ENCODE measurements around the gene STK32A.

Gene STK32A

GRCh38 chr5:147305147-147305546, 70.3 kb downstream of the STK32A start:
- TF ChIP-seq, protein P1, sequence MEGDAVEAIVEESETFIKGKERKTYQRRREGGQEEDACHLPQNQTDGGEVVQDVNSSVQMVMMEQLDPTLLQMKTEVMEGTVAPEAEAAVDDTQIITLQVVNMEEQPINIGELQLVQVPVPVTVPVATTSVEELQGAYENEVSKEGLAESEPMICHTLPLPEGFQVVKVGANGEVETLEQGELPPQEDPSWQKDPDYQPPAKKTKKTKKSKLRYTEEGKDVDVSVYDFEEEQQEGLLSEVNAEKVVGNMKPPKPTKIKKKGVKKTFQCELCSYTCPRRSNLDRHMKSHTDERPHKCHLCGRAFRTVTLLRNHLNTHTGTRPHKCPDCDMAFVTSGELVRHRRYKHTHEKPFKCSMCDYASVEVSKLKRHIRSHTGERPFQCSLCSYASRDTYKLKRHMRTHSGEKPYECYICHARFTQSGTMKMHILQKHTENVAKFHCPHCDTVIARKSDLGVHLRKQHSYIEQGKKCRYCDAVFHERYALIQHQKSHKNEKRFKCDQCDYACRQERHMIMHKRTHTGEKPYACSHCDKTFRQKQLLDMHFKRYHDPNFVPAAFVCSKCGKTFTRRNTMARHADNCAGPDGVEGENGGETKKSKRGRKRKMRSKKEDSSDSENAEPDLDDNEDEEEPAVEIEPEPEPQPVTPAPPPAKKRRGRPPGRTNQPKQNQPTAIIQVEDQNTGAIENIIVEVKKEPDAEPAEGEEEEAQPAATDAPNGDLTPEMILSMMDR (IDR thresholded peaks at IDR 0.05; ENCODE audit: unreplicated experiment in 3 of 3): no peak
- Mint-ChIP-seq H3K27me3 (ENCODE audit: low read depth) (no peaks in the 10 kb centered on the region), H3K36me3 (ENCODE audit: low read depth) (no peaks in the 10 kb centered on the region), H3K4me3 (no peak overlapping the region), H3K4me1 (no peaks in the 10 kb centered on the region), H3K9me3 (no peaks in the 10 kb centered on the region), H3K27ac (no peak overlapping the region)

- H3K36me3 Mint-ChIP-seq (ENCODE audit: low read depth): no peaks in the 10 kb centered on the region
- no peak overlapping the region for H3K27ac Mint-ChIP-seq
- no peak overlapping the region for H3K4me3 Mint-ChIP-seq
- H3K27me3 Mint-ChIP-seq (ENCODE audit: low read depth): no peaks in the 10 kb centered on the region
- no peaks in the 10 kb centered on the region for H3K9me3 Mint-ChIP-seq
- TF ChIP-seq, protein P1 (IDR thresholded peaks at IDR 0.05; ENCODE audit: unreplicated experiment in 3 of 3): no peak
- H3K4me1 Mint-ChIP-seq: no peaks in the 10 kb centered on the region
Measured at GRCh38 chr5:147306351-147306750, 71.5 kb downstream of the STK32A start.

DNA sequence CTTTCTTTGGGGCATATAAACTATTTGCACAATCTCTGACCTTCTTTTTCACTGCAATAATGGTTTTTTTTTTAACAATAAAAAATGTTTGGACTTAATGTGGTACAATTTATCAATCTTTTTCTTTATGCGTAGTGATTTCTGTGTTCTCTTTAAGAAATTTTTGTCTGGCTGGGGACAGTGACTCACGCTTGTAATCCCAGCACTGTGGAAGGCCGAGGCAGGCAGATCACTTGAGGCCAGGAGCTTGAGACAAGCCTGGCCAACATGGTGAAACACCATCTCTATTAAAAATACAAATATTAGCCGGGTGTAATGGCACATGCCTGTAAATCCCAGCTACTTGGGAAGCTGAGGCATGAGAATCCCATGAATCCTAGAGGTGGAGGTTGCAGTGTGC, 72.3 kb downstream of the STK32A start:
- Mint-ChIP-seq H3K27me3 (ENCODE audit: low read depth) (no peaks in the 10 kb centered on the region), H3K4me3 (no peak overlapping the region), H3K36me3 (ENCODE audit: low read depth) (no peaks in the 10 kb centered on the region), H3K9me3 (no peaks in the 10 kb centered on the region), H3K27ac (no peak overlapping the region), H3K4me1 (no peaks in the 10 kb centered on the region)
- TF ChIP-seq, protein P1 (IDR thresholded peaks at IDR 0.05; ENCODE audit: unreplicated experiment in 3 of 3): no peak

DNA sequence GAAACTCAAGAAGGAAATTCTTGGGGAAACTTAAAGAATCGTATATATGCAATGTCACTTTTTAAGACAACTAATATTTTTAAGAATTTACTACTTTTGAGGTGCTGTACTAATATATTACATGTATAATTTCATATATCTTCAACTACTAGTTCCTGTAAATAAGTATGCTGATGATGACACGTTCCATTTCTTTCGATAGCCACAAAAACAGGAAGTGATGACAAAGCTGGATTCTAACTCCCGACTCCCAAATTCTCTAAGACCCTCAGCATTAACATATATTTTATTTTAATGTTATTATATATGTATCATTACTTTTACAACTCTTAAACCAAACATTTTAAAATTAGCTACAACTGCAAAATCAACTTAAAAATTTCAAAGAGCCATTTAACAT, 74.8 kb downstream of the STK32A start:
- Mint-ChIP-seq H3K4me1 (no peaks in the 10 kb centered on the region), H3K9me3 (peaks cover 4% of the 10 kb centered on the region), H3K27ac (no peak overlapping the region), H3K27me3 (ENCODE audit: low read depth) (no peaks in the 10 kb centered on the region), H3K36me3 (ENCODE audit: low read depth) (no peaks in the 10 kb centered on the region), H3K4me3 (no peak overlapping the region)
- TF ChIP-seq, protein P1 (IDR thresholded peaks at IDR 0.05; ENCODE audit: unreplicated experiment in 3 of 3): no peak

GRCh38 chr5:147310059-147310704, 75.4 kb downstream of the STK32A start:
- H3K27me3 Mint-ChIP-seq (ENCODE audit: low read depth): no peaks in the 10 kb centered on the region
- no peaks in the 10 kb centered on the region for H3K4me1 Mint-ChIP-seq
- peaks cover 4% of the 10 kb centered on the region for H3K9me3 Mint-ChIP-seq
- TF ChIP-seq, protein P1 (IDR thresholded peaks at IDR 0.05; ENCODE audit: unreplicated experiment in 3 of 3): no peak
- H3K4me3 Mint-ChIP-seq: no peak overlapping the region
- H3K36me3 Mint-ChIP-seq (ENCODE audit: low read depth): no peaks in the 10 kb centered on the region
- no peak overlapping the region for H3K27ac Mint-ChIP-seq

DNA sequence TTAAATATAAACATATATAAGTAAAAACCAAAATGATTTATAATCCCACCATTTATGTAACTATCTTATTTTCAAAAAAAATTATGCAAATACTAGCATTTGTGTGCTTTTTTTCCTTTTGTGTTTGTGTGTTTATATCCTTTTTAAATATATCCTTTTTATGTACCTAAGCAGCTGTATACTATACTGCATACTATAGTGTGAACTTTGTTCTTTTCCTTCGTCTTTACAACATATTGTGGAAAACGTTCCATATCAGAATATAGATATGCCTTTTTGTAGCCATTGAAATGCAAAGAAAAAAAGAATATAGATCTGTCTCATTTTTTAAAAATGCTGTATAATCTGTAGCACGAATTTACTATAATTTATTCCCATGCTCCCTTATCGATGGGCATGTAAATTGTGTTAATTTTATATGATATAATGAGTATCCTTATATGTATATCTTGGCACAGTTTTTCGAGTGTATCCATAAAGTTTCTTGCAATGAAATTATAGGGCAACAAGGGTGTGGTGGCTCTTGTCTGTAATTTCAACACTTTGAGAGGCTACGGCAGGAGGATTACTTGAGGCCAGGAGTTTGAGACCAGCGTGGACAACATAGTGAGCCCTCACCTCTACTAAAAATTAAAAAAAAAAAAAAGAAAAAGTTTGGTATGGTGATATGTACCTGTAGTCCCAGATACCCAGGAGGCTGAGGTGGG, 83.3 kb downstream of the STK32A start:
- TF ChIP-seq, protein P1 (IDR thresholded peaks at IDR 0.05; ENCODE audit: unreplicated experiment in 3 of 3): no peak
- H3K9me3 Mint-ChIP-seq: peaks cover 4% of the 10 kb centered on the region
- no peaks in the 10 kb centered on the region for H3K36me3 Mint-ChIP-seq (ENCODE audit: low read depth)
- H3K4me3 Mint-ChIP-seq: no peak overlapping the region
- H3K27ac Mint-ChIP-seq: no peak overlapping the region
- no peaks in the 10 kb centered on the region for H3K27me3 Mint-ChIP-seq (ENCODE audit: low read depth)
- H3K4me1 Mint-ChIP-seq: no peaks in the 10 kb centered on the region
